T-helper 2 cell treated with Interferon-gamma antibody and Interleukin-4, amounts not matched to agents 100 ng/mL and 5 ng/mL, for 36 hours (primary cell): ENCODE measurements around the gene ROMO1. TPM values are rescaled to one million over a fixed set of nuclear protein-coding genes. Genes with fewer than 3 reads are reported as not detected.

Experiments
- intact Hi-C: fragments of 100-400 bp; cut with micrococcal nuclease; formaldehyde crosslinking; loops from one replicate; pipeline ENCODE4 v1.15.1; 2023
- total RNA-seq: library from RNA; stranded (reverse); gene quantifications from 2 replicates; pipeline ENCODE4 v1.2.3, GENCODE V29; 2022

Gene ROMO1
- total RNA-seq, 1 donor from 2014 or later, result 98.1 TPM

- intact Hi-C loops, result loop anchor here (5.0 kb wide), 2 partner anchors 252 to 493 kb away; partner anchors contain the start of gene AAR2
These were observed 45.3 kb downstream of the ROMO1 start for GRCh38 chr20:35744492-35744841.

Other genes starting within 250 kb of the ROMO1 start
- gene CEP250, start 243.8 kb upstream of the ROMO1 start, total RNA-seq, result 56.8 and 58.2 TPM in 2 replicates
- gene C20orf173, start 169.8 kb upstream of the ROMO1 start, total RNA-seq, result not detected in 2 replicates
- gene ERGIC3, start 157.3 kb upstream of the ROMO1 start, total RNA-seq, result 153 and 156 TPM in 2 replicates
- gene SPAG4, start 83.6 kb upstream of the ROMO1 start, total RNA-seq, result 3.7 and 5.4 TPM in 2 replicates
- gene CPNE1, start 34.5 kb upstream of the ROMO1 start, total RNA-seq, result 274 and 278 TPM in 2 replicates
- 130 TPM in 2 replicates for gene RBM12, start 34.5 kb upstream of the ROMO1 start, total RNA-seq
- gene NFS1, start 53 bp upstream of the ROMO1 start, total RNA-seq, result 30.8 and 32.5 TPM in 2 replicates
- 398 and 400 TPM in 2 replicates for gene RBM39, start 42.9 kb downstream of the ROMO1 start, total RNA-seq
- 46.5 and 46.8 TPM in 2 replicates for gene PHF20, start 72.6 kb downstream of the ROMO1 start, total RNA-seq